Naive thymus-derived CD8-positive, alpha-beta T cell (primary cell): ENCODE results near the gene SLC25A45. TPM values are rescaled to one million over a fixed set of nuclear protein-coding genes. Genes with fewer than 3 reads are reported as not detected.

Source experiments
- ATAC-seq, 2 donors: fragments of 150-1000 bp; cut with Tn5 transposase in 1 of 2; sonication (Bioruptor Pico), chemical (Tn5 transposase) in 1 of 2; 1 replicate in 1 of 2; 2 replicates in 1 of 2; pipeline ENCODE4 v1.10.0; 2021; ENCODE audit warnings: mild to moderate bottlenecking in 2 of 2, moderate library complexity in 2 of 2
- POLR2A ChIA-PET: fragments of 350-600 bp; sonication (Branson Sonifier 250); formaldehyde crosslinking; loops from one replicate; lab custom pipeline; 2021; ENCODE audit warnings: antibody characterized with exemption; lab: Charles Lee
- DNase-seq, 10 donors: peaks; one replicate each; pipeline versions ENCODE4 v3.0.0 to v3.0.0-alpha.2; 2020 to 2022
- H3K27ac Mint-ChIP-seq, 10 donors: one replicate each; pipeline ENCODE4 v1.8.0; 2020 to 2022; ENCODE audit warnings: mild to moderate bottlenecking in 10 of 10, mixed read lengths in 10 of 10, moderate library complexity in 4 of 10, inconsistent platforms in 1 of 10
- H3K27me3 Mint-ChIP-seq, 5 donors: one replicate each; pipeline ENCODE4 v1.8.0; 2021 to 2022; ENCODE audit warnings: mixed read lengths in 5 of 5
- H3K36me3 Mint-ChIP-seq, 3 donors: one replicate each; pipeline ENCODE4 v1.8.0; 2020 to 2022; ENCODE audit warnings: mixed read lengths in 3 of 3, mild to moderate bottlenecking in 2 of 3, inconsistent platforms in 1 of 3
- H3K4me1 Mint-ChIP-seq, 4 donors: one replicate each; pipeline ENCODE4 v1.8.0; 2021 to 2022; ENCODE audit warnings: mixed read lengths in 4 of 4
- H3K4me3 Mint-ChIP-seq, 10 donors: one replicate each; pipeline ENCODE4 v1.8.0; 2020 to 2022; ENCODE audit warnings: mild to moderate bottlenecking in 10 of 10, mixed read lengths in 10 of 10, moderate library complexity in 6 of 10, inconsistent platforms in 1 of 10
- H3K9me3 Mint-ChIP-seq, 9 donors: one replicate each; pipeline ENCODE4 v1.8.0; 2020 to 2022; ENCODE audit warnings: mixed read lengths in 9 of 9, mild to moderate bottlenecking in 3 of 9, inconsistent platforms in 1 of 9, moderate library complexity in 1 of 9
- polyA plus RNA-seq, 3 donors: library from polyadenylated mRNA; unstranded; fragments of 300-500 nt; fragmentation: Illumina TruSeq; gene quantifications; one replicate each; pipeline ENCODE4 v1.2.3, GENCODE V29; 2021
- total RNA-seq, 8 experiments: library from RNA in 2 of 8; stranded (reverse) in 2 of 8; gene quantifications; one replicate each; pipeline ENCODE4 v1.2.3 and lab custom pipeline; 2021 to 2026

The SLC25A45 gene
- total and polyA plus RNA-seq, 5 experiments from 2014 or later = 10.8 to 23.4 (median 19.2) TPM

- H3K4me1 Mint-ChIP-seq = peaks cover 0 to 18% (median 4%) of the 10 kb centered on the region in 4 donors
- H3K9me3 Mint-ChIP-seq = no peaks in the 10 kb centered on the region
- ATAC-seq (no peak), DNase-seq (no peak)
- H3K4me3 Mint-ChIP-seq = no peak overlapping the region
- no peak overlapping the region for H3K27ac Mint-ChIP-seq
- H3K36me3 Mint-ChIP-seq = no peaks in the 10 kb centered on the region
- H3K27me3 Mint-ChIP-seq = no peaks in the 10 kb centered on the region
- POLR2A ChIA-PET = interaction anchor here (0.8 kb wide), 1 partner anchor 141 kb away, joined by 5 read pairs; no protein-coding TSS in a partner anchor
These were observed 18.7 kb downstream of the SLC25A45 start for GRCh38 chr11:65363770-65364169.

DNA sequence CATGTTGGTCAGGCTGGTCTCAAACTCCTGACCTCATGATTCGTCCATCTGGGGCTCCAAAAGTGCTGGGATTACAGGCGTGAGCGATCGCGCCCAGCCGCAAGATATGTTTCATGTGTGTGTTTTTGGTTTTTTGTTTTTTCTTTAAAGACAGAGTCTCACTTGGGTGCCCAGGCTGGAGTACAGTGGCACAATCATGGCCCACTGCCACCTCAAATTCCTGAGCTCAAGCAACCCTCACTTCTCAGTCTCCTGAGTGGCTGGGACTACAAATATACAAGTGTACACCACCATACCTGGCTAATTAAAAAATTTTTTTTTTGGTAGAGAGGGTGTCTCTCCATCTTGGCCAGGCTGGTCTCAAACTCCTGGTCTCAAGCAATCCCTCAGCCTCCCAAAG lies 19.5 kb downstream of the SLC25A45 start:
- Mint-ChIP-seq H3K27ac (peak overlapping the region in 1 of 10 donors; percentile 55), H3K4me1 (peaks cover 0 to 18% (median 4%) of the 10 kb centered on the region in 4 donors), H3K4me3 (peak overlapping the region in 1 of 10 donors; percentile 74), H3K27me3 (no peaks in the 10 kb centered on the region), H3K36me3 (no peaks in the 10 kb centered on the region), H3K9me3 (no peaks in the 10 kb centered on the region)
- ATAC-seq = no peak
- POLR2A ChIA-PET = interaction anchor here (1.0 kb wide), 1 partner anchor 152 kb away, joined by 3 read pairs; no protein-coding TSS in a partner anchor
- DNase-seq = no peak

DNA sequence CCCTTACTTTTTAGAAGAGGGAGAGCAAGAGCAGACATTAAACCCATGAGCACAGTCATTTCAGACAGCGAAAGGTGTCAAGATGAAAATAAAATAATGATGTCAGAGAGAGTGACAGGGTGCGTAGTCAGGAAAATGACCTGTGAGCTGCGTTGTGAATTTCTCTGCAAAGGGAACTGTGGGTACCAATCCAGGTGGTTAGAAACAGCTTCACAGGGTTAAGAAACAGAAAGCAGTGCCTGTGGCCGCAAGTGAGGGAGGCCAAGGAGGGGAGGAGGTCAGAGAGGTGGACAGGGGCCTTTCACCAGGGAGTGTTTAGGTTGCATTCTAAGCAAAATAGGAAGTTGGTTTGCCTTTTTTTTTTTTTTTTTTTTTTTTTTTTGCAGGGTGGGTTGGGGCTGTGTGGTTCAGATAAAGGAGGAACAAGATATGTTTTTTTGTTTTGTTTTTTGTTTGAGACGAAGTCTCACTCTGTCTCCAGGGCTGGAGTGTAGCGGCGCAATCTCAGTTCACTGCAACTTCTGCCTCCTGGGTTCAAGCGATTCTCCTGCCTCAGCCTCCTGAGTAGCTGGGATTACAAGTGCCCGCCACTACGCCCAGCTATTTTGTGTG lies 20.0 kb downstream of the SLC25A45 start:
- Mint-ChIP-seq H3K9me3 (no peaks in the 10 kb centered on the region), H3K27ac (peak overlapping the region in 3 of 10 donors; percentile 37 to 60 (median 55)), H3K27me3 (no peaks in the 10 kb centered on the region), H3K4me3 (peak overlapping the region in 1 of 10 donors; percentile 74), H3K36me3 (no peaks in the 10 kb centered on the region), H3K4me1 (peaks cover 0 to 18% (median 4%) of the 10 kb centered on the region in 4 donors)
- DNase-seq (no peak), ATAC-seq (peak; percentile 14 to 23)
- POLR2A ChIA-PET = interaction anchor here (1.0 kb wide), 1 partner anchor 153 kb away, joined by 3 read pairs; no protein-coding TSS in a partner anchor

GRCh38 chr11:65357856-65358356 lies 24.5 kb downstream of the SLC25A45 start:
- Mint-ChIP-seq H3K36me3 (peaks cover 0 to under 1% (median 0%) of the 10 kb centered on the region in 3 donors), H3K4me3 (peak overlapping the region in 1 of 10 donors; percentile 22), H3K27ac (peak overlapping the region in 3 of 10 donors; percentile 28 to 75 (median 30)), H3K27me3 (no peaks in the 10 kb centered on the region), H3K4me1 (peaks cover 12 to 28% (median 18%) of the 10 kb centered on the region in 4 donors), H3K9me3 (no peaks in the 10 kb centered on the region)
- ATAC-seq (no peak), DNase-seq (no peak)
- POLR2A ChIA-PET = interaction anchor here (0.5 to 1.0 kb wide), 2 partner anchors 24 to 337 kb away, joined by 3 to 4 read pairs; partner anchors contain the start of gene SLC25A45

DNA sequence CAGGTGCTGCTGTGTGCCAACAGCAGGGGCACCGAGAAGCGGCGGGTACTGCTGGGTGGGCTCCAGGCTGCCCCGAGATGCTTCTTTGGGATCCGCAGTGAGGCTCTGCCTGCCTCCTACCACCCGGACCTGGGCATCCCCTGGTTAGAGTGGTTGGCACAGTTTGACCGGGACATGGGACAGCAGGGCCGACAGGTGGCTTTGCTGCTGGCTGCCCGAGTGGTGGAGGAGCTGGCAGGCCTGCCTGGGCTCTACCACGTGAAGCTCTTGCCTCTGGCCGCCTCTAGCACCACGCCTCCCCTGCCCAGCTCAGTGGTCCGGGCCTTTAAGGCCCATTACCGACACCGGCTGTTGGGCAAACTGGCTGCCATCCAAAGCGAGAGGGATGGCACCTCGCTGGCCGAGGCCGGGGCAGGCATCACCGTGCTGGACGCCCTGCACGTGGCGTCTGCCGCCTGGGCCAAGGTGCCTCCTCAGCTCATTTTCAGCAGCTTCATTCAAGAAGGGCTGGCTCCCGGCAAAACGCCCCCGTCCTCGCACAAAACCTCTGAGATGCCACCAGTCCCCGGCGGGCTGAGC lies 26.0 kb downstream of the SLC25A45 start:
- Mint-ChIP-seq H3K27me3 (no peaks in the 10 kb centered on the region), H3K27ac (peak overlapping the region in 2 of 10 donors; percentile 2 to 82), H3K4me3 (peak overlapping the region in 9 of 10 donors; percentile 49 to 95 (median 73)), H3K4me1 (peaks cover 12 to 20% (median 17%) of the 10 kb centered on the region in 4 donors), H3K9me3 (no peaks in the 10 kb centered on the region), H3K36me3 (peaks cover 0 to 15% (median 4%) of the 10 kb centered on the region in 3 donors)
- no peak for DNase-seq
- POLR2A ChIA-PET = interaction anchor here (0.6 to 2.6 kb wide), 8 partner anchors 18 to 954 kb away, joined by 3 to 11 read pairs (median 4); partner anchors contain the start of gene MALAT1
- no peak for ATAC-seq

DNA sequence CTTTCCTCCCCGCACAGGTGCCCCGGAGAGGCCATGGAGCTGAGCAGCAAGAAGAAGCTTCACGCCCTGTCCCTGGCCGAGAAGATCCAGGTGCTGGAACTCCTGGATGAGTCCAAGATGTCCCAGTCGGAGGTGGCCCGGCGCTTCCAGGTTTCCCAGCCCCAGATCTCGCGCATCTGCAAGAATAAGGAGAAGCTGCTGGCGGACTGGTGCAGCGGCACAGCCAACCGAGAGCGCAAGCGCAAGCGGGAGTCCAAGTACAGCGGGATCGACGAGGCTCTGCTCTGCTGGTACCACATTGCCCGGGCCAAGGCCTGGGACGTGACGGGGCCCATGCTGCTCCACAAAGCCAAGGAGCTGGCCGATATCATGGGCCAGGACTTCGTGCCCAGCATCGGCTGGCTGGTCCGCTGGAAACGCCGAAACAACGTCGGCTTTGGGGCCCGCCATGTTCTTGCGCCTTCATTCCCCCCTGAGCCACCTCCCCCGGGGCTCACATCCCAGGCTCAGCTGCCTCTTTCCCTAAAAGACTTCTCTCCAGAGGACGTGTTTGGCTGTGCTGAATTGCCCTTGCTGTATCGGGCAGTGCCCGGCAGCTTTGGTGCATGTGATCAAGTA lies 26.6 kb downstream of the SLC25A45 start:
- H3K36me3 Mint-ChIP-seq = peaks cover 0 to 19% (median 5%) of the 10 kb centered on the region in 3 donors
- H3K4me3 Mint-ChIP-seq = peak overlapping the region; percentile 84 to 96 (median 93)
- H3K4me1 Mint-ChIP-seq = peaks cover 12 to 20% (median 17%) of the 10 kb centered on the region in 4 donors
- H3K27ac Mint-ChIP-seq = peak overlapping the region in 9 of 10 donors; percentile 48 to 87 (median 67)
- H3K27me3 Mint-ChIP-seq = no peaks in the 10 kb centered on the region
- POLR2A ChIA-PET = interaction anchor here (0.6 to 2.6 kb wide), 12 partner anchors 18 to 955 kb away, joined by 3 to 11 read pairs (median 3); partner anchors contain the start of genes MALAT1 and NEAT1
- DNase-seq (no peak), ATAC-seq (no peak)
- H3K9me3 Mint-ChIP-seq = no peaks in the 10 kb centered on the region

- Mint-ChIP-seq H3K9me3 (no peaks in the 10 kb centered on the region), H3K27me3 (no peaks in the 10 kb centered on the region), H3K4me1 (peaks cover 12 to 20% (median 17%) of the 10 kb centered on the region in 4 donors), H3K27ac (peak overlapping the region; percentile 48 to 96 (median 84)), H3K4me3 (peak overlapping the region; percentile 84 to 96 (median 93)), H3K36me3 (peaks cover 0 to 26% (median 5%) of the 10 kb centered on the region in 3 donors)
- peak; percentile 32 to 85 (median 56) for DNase-seq
- ATAC-seq = peak; percentile 40 to 55
- POLR2A ChIA-PET = interaction anchor here (0.7 to 2.6 kb wide), 8 partner anchors 17 to 154 kb away, joined by 3 to 11 read pairs (median 3); partner anchors contain the start of genes MALAT1 and NEAT1
These were observed 27.3 kb downstream of the SLC25A45 start for GRCh38 chr11:65355013-65355775.

GRCh38 chr11:65354265-65355012 lies 28.0 kb downstream of the SLC25A45 start, which contains the start of gene TIGD3:
Gene TIGD3, plus strand, starts transcription at chr11:65354751. Its CDS starts 1,058 bp downstream, at chr11:65355809.
- H3K4me1 Mint-ChIP-seq = peaks cover 12 to 20% (median 17%) of the 10 kb centered on the region in 4 donors
- H3K36me3 Mint-ChIP-seq = peaks cover 0 to 34% (median 5%) of the 10 kb centered on the region in 3 donors
- ATAC-seq = peak; percentile 95 to 96
- POLR2A ChIA-PET = interaction anchor here (0.9 to 2.6 kb wide), 5 partner anchors 18 to 1262 kb away, joined by 3 to 11 read pairs (median 4); partner anchors contain the start of genes DPF2, MALAT1 and RBM14
- DNase-seq = peak; percentile 94 to 99 (median 96)
- peak within 1 kb of the TSS; percentile 67 to 96 (median 86) for H3K27ac Mint-ChIP-seq
- H3K4me3 Mint-ChIP-seq = peak within 1 kb of the TSS; percentile 84 to 96 (median 93)
- no peaks in the 10 kb centered on the region for H3K27me3 Mint-ChIP-seq
- no peaks in the 10 kb centered on the region for H3K9me3 Mint-ChIP-seq

DNA sequence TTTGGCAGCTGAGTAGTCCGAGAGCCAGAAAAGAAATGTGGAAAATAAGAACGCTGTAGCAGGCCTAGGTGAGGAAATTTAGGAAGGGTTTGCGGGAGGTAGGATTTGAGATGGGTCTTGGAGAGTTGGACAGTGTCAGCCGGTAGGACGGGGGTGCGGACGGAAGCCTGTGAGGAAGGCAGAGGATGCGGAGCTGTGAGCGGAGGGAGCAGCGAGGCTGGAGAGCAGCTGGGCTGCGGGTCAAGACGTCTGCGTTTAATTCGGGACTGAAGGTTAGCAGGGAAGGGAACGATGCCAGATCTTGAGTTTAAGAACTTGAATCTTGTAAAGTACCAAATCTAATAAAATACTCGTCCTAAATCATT lies 28.6 kb downstream of the SLC25A45 start:
- no peaks in the 10 kb centered on the region for H3K27me3 Mint-ChIP-seq
- POLR2A ChIA-PET = interaction anchor here (0.9 to 1.8 kb wide), 4 partner anchors 18 to 1263 kb away, joined by 3 to 5 read pairs (median 4); partner anchors contain the start of genes DPF2 and RBM14
- H3K4me3 Mint-ChIP-seq = peak overlapping the region; percentile 69 to 95 (median 81)
- H3K9me3 Mint-ChIP-seq = no peaks in the 10 kb centered on the region
- H3K27ac Mint-ChIP-seq = peak overlapping the region; percentile 30 to 89 (median 76)
- H3K36me3 Mint-ChIP-seq = peaks cover under 1 to 39% (median 6%) of the 10 kb centered on the region in 3 donors
- H3K4me1 Mint-ChIP-seq = peaks cover 12 to 20% (median 17%) of the 10 kb centered on the region in 4 donors
- ATAC-seq (no peak), DNase-seq (no peak)

DNA sequence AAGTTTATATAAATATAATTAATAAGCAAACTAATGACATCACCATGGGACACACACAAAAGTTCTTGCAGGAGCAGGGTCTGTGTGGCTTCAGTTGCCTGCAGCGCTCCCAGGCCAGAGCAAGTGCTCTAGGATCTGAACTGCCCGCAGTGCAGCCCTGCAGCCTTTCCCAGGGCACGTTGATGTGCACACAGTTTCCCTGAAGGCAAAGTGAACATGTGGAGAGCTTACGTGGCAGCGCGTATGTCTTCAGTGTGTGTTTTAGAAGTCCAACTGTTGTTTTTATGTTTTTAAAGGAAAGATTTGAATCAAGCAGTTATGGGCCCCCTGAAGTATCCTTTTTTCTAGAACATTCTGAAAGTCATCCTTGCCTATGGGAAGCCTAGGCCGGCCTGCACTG lies 29.1 kb downstream of the SLC25A45 start:
- peak overlapping the region; percentile 69 to 95 (median 81) for H3K4me3 Mint-ChIP-seq
- no peaks in the 10 kb centered on the region for H3K27me3 Mint-ChIP-seq
- H3K4me1 Mint-ChIP-seq = peaks cover 12 to 20% (median 17%) of the 10 kb centered on the region in 4 donors
- DNase-seq (no peak), ATAC-seq (no peak)
- peaks cover 5 to 45% (median 10%) of the 10 kb centered on the region in 3 donors for H3K36me3 Mint-ChIP-seq
- POLR2A ChIA-PET = interaction anchor here (0.7 to 1.8 kb wide), 4 partner anchors 17 to 134 kb away, joined by 3 to 5 read pairs (median 4); partner anchors contain the start of gene DPF2
- peak overlapping the region in 8 of 10 donors; percentile 4 to 89 (median 66) for H3K27ac Mint-ChIP-seq
- H3K9me3 Mint-ChIP-seq = no peaks in the 10 kb centered on the region
